HG03457 (cell line): Measurements from ENCODE around the gene SLC25A19.
"Not testable (repeated sequence)": the region's sequence is repeated elsewhere in the genome, so short reads cannot be mapped to it uniquely, and the experiment has no call there.

Experiments
- ATAC-seq: cut with Tn5 transposase; IDR thresholded peaks from one replicate; pipeline ENCODE4 v1.9.1; 2021; ENCODE audit warnings: moderate number of reproducible peaks; ENCODE audit not compliant: unreplicated experiment

SLC25A19 gene

DNA sequence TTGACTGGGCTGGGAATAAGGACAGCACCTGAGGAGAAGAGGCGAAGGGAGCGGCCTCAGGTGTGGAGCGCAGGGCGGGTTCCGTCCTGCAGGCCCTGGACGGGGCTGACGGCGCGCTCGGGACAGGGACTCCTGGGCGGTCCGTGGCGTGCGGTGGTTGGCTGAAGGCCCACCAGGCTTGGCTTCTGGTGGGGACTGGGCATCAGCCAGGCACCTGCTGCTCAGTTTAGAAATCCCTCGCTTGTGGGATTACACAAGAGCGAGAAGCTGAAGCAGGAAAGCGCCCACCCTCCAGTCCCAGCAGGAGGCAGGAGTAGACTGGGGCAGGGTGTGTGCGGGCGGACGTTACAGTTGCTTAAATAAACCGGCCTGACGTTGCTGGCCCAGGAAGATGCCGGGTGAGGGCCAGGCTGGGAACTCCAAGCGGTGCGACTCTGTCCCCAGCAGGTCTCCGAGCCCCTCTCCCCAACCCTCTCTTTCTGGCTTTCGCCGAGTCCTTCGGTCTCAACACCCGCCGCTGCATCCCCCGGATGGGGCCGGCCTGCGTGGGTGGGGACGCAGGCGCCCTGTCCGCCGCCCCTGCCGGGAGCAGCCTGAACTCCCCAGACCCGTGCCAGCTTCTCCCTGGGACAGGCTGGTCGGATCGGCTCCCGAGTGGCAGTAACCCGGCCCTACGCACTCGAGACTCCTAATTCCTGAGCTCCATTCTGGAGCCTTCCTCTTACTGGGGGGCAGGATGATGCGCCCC, 18.8 kb downstream of the SLC25A19 start:
- ATAC-seq, result no peak

DNA sequence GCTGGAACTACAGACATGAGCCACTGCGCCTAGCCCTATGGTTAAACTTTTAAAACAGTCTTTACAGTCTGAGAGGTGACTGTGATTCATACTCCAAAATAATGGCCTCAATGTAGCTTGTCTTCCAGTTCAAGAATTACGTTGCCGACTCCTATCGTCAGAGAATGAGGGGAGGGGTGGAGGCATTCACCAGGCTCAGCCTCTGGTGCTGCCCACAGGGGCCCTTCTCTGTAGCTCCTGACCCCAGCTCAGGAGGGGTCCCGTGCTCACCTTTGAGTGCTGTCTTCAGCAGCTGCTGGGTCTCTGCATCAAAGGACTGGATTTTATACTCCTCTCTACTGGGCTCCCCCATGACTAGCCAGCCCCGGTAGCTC, 19.4 kb downstream of the SLC25A19 start:
- ATAC-seq, result no peak

DNA sequence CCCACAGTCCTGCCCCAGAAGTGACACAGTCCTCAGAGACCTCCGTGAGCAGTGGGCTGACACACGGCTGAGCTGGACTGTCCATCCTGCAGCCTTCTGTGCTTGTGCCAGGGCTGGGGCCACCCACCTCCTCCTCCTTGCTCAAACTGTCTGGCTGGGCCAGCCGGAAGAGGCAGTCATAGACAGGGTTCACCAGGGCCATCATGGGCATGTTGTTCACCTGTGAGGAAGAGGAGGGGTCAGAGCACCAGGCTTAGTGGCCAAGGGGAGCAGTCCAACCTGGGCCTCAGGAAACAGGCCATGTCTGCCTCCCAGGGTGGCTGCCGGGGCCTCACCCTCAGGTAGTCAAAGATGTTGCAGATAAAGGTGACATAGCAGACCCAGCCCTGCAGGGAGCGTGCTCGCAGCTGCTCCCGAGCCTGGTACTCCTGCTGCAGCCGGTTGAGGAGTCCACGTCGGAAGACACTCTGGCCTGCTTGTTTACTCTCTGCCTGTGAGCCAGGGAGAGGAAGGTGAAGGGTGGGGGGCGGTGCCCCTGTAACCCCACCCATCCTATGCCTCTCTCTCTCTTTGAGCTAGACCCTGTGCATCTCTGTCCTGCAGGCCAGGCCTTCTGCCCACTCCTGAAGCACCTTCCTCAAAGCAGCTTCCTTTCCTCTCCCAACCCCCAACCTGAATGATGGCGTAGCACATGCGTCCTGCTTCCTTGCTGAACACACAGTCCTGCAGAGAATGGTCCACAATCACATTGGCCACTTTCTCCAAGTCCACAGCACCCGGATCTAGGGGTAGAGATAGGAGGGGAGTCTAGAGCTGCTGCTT, 21.6 kb downstream of the SLC25A19 start:
- ATAC-seq, result no peak

DNA sequence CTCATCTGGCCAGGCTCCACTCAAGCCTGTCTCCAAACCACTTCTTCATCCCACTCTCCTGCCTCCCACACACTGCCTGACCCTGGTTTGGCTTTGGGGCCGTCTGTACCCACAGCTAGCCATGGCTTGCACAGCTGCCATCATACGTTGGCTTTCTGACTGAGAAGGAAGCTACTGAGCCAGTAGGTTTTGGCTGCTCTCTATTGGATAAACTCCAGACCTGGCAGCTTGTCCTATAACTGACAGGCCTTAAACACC, 22.2 kb downstream of the SLC25A19 start:
- ATAC-seq, result no peak

DNA sequence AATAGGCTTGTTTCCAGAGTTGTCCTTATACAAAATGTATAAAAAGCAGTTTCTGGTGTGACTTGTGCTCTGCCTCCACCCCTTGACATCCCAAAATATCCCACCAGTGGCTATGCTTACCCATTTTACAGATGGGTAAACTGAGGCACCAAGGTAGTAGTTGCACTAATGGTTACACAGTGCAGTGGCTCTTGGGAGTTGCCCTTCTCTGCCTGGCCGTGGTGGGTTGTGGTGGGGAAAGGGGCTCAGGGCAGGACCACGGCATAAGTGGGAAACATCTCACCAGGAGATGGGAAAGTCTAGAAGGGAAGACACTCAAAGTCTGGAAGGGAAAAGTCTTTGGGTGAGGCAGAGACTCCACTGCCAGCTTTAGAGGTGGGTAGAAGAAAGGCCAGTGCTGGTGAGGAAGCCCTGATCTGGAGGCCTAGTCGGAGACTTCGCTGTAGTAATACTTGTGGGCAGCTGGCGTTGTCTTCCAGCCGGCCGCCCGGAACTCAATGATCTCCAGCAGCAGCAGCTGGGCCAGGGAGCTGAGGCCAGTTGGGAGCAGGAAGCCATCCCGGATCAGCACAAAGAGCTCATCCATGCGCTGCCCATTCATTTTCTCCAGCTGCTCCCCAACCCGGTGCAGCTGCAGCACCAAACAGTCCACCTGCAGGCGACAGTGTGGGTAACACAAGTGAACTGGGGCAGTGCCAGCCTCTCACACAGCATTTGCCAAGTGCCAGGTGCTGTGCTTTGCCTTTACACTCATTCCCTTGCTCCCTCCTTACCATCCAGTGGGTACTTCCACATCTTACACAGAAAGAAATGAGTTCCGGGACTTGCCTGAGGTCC, 22.7 kb downstream of the SLC25A19 start:
- no peak for ATAC-seq

DNA sequence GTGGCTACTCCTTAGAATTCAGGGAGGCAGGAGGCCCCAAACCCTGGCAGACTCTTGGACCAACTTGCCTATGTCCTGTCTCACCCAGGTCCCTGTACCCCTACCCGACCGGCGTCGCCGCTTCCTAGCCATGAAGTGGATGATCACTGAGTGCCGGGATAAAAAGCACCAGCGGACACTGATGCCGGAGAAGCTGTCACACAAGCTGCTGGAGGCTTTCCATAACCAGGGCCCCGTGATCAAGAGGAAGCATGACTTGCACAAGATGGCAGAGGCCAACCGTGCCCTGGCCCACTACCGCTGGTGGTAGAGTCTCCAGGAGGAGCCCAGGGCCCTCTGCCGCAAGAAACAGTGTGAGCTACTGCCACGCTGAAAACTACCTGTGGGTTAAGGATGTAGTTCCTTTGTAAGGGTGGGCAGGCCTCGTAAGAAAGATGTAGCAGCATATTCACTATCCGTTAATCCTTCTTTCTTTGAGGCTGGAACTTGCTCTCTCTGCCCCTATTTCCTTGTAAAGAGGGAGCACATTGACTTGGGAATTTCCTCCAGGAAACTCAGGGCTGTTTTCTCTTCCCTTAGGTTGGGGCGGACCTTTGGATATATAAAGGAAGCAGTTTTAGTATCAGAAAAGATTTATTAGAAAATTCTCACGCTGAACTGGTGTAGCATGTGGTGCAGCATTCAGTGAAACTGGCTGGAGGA, 23.5 kb downstream of the SLC25A19 start:
- no peak for ATAC-seq

DNA sequence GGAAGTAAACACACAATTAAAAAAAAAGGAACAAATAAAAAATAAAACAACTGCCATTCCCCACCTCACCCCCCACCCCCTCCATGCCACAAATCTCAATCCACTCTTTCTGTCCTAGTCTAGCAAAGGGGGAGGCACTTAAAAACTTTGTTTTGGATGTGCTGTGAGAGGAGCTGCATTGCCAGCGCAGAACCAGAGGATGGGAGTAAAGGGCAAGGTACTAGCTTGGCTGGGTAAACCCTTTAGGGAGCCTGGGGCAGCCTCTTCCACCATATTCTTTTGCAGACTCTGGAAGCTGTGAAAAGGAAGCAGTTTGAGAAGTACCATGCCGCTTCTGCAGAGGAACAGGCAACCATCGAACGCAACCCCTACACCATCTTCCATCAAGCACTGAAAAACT, 26.2 kb downstream of the SLC25A19 start:
- no peak for ATAC-seq

DNA sequence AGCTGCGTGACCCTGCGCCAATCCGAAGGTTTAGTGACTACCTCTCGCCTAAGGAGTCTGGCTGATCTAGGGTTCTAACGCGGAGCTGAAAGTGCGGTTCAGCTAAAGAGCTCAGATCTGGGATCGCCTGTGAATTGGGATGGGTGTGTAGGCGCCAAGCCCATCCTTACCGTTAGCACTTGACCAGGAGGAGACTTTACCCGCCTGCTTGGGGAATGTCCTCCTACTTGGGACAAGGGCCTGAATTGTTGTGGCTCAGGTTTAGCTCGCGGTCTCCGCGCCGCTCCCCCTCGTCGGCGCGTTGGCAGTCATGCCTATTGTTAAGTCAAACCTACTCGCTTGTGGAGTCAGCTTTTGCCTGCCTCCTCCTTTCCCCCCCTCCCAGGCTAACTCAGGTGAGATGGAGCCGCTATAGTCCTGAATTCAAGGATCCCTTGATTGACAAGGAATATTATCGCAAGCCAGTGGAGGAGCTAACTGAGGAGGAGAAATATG, 27.1 kb downstream of the SLC25A19 start:
- ATAC-seq, result no peak

DNA sequence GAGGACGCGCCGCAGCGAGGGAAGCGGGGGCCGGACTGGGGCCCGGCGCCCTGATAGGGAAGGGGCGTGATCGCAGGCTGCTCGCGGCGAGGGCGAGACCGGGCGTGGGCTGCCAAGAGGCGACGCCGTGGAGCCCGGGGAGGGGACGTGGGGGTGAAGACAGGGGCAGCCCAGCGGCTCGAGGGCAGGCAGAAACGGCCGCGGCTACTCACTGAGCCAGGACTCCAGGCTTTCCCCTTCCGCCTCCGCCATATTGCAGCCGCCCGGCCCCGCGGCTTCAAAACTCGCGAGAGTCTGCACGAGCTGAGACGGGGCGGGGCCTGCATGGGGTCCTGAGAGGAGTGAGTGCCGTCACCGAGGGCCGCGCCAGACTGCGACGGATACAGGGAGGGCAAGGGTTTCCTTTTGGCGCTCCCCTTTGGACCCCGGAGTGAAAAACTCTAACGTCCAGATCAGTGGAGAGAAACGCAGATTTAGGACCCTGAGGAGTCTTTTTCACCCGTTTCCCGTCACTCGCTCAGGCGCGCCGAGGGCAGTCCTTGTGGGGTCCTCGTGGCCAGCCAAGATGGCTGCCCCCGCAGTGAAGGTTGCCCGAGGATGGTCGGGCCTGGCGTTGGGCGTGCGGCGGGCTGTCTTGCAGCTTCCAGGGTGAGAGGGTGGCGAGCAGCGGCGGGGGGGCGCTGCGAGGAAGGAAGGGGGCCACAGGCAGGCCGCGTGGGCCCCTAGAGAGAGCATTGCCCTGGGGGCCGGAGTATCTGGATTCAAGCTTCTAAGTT, 27.7 kb downstream of the SLC25A19 start, which contains the start of the genes GGA3 and MRPS7:
TSS of gene GGA3 (minus strand) at position 271 of the 776 bp plus-strand sequence. CDS start at position 252, 19 bp downstream.
TSS of gene MRPS7 (plus strand) at position 544 of the 776 bp plus-strand sequence. CDS start at position 566, 22 bp downstream.
- peak; percentile 79 for ATAC-seq

DNA sequence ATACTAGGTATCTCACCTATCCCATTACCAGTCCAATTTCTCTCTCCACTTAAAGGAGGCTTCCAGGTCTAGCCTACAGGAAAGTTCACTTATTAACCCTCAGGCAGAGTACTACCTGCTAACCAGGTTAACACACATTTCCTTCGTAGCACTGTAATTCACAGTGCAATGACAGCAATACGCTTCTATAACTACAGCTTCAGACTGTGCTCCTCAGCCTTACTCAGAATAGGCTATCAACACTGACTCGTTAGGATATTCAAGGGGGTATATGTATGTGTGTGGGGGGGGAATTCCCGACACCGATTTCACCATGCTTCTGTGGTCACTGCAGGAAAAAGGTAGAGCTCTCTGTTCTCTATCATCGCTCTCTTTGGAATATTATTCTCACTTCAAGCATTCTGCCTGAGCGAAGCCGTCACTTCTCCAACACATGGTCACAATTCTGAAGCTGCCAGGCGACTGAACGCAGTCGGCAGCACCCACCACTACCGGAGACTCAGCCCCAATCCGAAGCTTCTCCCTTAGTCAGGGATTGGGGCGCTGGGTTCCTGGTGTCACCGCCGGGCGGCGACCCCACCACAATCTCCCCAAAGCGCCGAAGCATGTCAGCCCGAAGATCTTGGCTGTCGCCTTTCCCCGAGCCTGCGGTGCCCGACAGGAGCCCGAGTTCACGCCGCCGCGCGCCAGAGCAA, 28.4 kb downstream of the SLC25A19 start:
- ATAC-seq, result peak; percentile 18

DNA sequence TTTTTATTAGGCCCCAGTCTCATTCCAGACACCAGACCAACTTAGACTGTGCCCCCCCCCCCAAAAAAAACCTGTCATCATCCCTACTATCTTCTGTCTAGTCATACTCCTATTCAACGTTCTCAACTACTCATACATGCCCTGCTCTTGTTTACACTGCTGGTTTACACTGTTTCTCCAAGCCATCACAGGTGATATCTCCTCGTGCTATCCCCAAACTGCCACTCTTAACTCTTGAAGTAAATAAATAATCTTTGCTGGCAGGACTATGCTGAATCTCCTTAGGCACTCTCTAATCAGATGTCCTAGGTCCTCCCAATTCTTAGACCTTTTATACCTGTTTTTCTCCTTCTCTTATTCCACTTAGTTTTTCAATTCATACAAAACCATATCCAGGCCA, 32.0 kb downstream of the SLC25A19 start:
- ATAC-seq, result not testable (repeated sequence)

DNA sequence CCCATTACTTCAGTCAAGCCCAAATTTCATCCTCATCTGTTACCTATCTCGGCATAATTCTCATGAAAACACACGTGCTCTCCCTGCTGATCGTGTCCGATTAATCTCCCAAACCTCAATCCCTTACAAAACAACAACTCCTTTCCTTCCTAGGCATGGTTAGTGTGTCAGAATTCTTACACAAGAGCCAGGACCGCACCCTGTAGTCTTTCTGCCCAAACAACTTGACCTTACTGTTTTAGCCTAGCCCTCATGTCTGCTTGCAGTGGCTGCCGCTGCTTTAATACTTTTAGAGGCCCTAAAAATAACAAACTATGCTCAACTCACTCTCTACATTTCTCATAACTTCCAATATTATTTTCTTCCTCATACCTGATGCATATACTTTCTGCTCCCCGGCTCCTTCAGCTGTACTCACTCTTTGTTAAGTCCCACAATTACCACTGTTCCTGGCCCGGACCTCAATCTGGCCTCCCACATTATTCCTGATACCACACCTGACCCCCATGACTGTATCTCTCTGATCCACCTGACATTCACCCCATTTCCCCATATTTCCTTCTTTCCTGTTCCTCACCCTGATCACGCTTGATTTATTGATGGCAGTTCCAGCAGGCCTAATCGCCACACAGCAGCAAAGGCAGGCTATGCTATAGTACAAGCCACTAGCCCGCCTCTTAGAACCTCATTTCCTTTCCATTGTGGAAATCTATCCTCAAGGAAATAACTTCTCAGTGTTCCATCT, 33.1 kb downstream of the SLC25A19 start:
- ATAC-seq, result not testable (repeated sequence)

DNA sequence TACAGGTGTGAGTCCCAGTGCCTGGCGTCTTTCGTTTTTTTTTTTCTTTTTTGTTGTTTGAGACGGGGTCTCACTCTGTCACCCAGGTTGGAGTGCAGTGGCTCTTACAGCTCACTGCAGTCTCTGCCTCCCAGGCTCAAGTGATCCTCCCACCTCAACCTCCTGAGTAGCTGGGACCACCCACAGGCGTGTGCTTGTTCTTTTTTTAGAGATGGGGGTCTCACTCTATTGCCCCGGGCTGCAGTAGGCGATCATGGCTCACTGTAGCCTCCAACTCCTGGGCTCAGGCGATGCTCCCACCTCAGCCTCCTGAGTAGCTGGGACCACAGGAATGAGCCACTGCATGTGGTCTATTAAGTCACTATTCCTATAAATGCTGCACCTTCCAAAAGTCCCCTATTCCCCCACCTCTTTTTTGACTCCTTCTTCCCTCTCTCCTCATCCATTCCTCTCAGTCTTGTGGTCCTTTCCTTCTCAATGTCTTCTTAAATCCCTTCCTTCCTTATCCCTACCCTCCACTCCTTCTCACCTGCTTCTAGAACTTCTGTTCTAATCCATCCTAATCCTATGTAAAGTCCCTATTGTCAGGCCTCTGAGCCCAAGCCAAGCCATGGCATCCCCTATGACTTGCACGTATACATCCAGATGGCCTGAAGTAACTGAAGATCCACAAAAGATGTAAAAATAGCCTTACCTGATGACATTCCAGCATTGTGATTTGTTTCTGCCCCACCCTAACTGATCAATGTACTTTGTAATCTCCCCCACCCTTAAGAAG, 37.0 kb downstream of the SLC25A19 start:
- ATAC-seq, result no peak

DNA sequence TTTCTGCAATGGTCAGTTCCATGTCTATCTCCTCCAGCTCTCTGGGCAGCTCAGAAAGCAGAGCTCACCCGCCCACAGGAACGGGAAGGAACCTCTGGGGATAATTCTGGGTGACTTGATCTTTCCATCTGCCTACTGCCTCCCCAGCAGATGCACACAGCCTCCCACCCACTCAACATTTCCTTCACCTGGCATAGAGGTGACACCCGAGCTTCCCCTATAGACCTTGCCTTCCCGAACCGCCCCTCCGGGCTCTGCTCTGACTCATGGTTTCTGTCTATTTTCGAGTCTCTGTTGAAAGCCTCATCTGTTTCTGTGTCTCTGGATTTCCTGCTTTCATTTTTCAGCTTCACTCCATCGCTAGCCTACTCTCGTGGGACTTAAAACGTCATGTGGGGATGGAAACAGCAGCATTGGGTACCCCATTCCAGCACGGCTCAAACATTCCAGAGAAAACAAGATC, 39.2 kb downstream of the SLC25A19 start:
- ATAC-seq, result peak; percentile 71

DNA sequence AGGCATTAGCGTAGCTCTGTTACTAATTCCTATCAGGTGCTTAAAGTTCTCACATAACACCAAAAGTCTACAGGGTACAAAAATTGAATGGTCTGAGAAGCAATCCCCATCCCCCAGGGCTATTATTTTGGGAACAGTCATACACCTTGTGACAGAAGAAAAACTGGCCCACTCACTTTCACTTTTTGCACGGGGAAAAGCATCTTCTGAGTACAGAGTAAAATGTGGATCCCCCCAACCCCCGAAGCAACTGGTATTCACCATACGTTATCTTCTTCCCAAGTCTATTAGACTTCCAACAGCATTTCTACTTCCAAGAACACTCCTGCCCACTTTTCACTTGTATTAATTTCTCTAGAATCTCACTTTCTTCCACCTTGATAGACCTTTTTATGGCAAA, 39.7 kb downstream of the SLC25A19 start:
- ATAC-seq, result no peak

DNA sequence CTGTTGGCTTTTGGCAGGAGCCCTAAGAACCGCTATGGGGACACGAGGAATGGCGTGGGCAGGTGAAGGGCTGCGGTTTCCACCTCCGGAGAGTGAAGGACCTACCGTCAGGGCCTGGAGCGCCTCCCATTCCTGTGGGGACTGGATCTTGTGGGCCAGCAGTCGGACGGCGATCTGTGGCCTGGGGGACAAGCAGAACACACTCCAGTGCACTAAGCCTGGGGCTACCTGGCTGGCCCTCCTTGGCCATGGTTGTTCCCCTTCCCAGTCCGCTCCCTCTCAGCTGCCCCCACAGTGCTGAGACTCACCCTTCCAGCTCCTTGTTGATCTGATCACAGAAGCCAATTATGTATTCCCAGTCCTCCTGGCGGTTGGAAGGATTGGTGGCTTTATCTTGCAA, 42.8 kb downstream of the SLC25A19 start:
- no peak for ATAC-seq

DNA sequence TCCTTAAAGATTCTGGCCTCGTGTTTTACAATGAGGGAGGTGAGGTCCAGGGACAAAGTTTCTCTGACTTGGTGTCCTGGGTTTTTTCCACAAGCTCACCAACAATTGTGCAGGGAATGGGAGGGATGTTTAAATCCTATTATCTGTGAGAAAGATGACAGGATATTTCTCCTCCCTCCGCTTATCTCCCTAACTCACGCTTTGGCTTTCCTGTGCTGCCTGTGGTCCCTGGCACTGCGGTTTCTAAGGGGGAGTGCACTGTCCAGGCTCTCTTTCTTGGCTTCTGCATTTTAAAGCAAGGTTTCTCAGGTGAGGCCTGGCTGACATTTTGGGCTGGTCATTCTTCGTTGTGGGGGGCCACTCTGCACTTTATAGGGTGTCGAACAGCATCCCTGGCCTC, 44.2 kb downstream of the SLC25A19 start:
- no peak for ATAC-seq
